HG03432 (cell line): ENCODE data around the gene GCSH.

ENCODE experiments used
- ATAC-seq: cut with Tn5 transposase; IDR thresholded peaks from one replicate; pipeline ENCODE4 v1.9.1; 2021; ENCODE audit warnings: mild to moderate bottlenecking, moderate library complexity; ENCODE audit not compliant: unreplicated experiment

The GCSH gene

DNA sequence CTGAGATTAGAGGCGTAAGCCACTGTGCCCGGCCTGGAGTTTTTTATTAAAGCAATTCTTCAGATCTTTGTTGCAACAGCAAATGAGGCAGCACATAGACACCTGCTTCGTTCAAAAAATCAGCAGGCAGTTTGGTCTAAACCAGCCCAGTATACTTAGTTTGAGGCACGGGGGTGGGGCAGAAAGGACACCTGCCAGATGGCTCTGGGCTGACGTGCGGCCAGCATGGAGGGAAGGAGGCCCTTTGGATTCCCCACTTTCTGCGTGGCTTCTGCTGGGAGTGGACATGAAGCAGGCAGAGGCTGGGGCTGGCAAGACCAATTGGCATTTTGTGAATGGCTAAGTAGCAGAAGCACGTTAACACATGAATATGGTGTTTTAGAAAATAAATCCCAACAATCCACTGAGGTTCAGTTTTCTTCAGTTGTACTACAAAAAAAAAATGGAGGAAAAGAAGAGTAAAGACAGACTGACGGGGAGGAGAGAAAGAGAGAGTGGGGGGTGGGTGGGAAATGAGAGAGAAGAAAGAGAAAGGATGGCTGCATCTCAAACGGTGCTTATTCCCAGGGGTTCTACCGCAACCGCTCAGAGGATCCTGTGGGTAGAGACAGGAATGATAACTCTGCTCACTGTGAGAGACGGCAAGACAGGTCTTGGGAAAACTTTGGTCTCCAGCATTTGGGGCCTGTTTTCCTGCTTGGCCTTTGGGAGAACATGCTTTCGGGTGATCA lies 35.5 kb downstream of the GCSH start:
- ATAC-seq = no peak

DNA sequence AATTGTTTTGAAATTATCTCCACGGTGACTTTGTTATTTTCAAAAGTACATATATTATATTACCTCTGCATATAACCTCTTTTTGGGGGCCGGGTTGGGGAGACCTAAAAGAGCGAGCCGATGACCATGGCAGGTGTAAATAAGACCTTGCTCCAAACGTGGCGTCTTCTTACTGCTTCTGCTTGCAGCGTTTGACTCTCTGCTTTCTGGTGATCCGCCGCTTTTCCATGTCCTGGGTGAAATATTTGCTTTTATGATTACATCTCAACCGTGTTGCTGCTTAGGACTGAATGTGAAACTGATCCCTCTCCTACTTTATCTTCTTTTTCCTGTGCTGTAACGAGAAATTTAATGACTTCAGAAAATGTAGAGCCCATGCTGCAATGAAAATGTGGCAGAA lies 42.4 kb downstream of the GCSH start:
- ATAC-seq = no peak

DNA sequence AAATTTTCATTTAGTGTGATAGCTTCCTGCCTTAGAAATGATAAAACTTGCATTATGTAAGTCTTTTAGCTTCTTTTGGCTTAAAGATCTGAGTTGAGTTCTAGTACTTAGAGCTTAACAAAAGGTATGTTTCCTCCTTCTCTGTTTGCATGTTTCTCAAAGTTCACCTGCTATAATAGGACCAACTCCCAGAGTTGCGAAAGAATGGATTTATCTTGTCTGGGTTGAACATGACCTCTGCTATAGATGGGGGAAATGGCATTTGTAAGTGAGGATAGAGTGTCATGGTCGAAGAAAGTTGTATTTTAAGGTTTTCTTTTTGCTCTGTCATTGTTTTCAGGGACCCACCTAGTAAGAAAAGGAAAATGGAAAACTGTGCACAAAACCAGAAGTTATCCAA lies 53.4 kb downstream of the GCSH start:
- ATAC-seq = no peak

DNA sequence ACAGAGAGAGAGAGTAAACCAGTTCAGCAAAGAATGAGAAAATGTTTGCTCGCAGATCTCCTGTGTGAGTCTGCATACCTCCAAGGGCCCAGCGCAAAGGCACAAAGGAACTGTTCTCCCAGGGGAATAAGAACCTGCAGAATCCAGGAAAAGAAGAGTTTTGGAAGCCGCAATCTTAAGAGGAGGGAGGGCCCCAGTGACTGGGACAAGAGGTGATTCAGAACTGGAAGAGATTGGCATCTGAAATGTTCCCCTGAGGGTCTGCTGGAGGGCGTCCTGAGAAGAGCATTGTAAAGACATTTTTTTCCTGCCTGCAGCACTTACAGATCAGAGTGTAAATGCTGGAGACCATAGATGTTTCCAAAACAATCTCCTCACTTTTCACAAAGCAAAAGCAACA lies 54.5 kb downstream of the GCSH start:
- no peak for ATAC-seq

DNA sequence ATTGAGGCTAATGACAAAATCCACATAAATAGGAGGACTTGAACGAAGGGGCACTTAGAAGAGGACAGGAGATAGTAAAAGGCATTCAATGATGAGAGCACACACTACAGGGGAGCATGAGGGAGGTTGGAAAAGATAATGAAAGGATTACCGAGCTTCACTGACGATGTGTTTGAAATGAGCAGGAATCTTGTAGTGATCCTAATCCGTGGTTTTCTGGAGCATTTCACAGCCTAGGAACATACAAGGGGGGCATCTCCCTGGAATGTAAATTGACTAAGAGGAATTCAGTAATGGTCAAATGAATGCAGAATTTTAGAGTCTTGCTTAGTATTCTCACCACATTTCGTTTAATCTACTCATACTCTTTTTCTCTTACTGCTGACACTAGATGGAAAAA lies 55.4 kb downstream of the GCSH start:
- no peak for ATAC-seq

DNA sequence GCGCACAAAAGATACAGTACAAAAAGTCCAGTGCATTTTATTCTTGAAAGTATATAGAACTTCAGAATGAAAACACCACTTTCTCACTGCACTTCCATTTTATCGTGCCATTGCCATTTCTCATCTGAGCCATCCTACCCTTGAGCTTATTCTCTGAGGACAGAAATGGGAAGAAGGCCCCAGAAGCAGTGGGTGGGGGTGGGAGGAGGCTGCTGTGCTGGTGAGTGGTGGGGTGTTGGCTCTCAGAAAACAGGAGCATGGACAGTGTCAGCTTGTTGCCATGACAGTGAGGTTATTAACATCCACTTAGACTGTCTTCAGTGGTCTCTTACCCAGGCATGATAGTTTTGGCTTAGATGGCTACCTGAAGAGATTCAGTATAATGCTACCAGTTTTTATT lies 56.1 kb downstream of the GCSH start:
- no peak for ATAC-seq

DNA sequence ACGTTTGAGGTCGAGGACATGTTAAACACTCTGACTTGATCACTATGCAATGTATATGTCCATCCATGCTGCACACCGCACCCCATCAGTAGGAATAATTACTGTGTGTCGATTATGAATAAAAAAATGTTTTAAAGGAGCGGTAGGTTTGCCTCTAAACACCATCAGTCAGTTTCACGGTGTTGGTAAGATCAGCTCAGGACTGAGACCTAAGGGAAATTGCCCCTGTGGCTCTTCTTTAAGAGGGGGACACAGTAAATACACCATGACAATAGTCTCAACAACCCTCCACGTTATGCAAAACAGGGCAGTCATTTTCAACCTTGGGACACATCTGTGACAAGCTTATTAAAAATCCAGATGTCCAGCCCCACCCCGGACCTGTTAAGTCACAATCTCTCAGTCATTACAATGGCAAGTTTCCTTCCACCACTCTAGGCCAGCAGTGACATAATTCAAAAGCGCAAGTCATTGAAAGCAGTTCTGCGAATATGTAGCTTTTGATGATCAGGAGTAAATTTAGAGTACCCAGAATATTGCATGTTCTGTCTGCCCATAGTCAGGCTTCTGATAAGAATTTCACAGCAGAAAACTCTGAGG lies 59.3 kb downstream of the GCSH start:
- no peak for ATAC-seq

DNA sequence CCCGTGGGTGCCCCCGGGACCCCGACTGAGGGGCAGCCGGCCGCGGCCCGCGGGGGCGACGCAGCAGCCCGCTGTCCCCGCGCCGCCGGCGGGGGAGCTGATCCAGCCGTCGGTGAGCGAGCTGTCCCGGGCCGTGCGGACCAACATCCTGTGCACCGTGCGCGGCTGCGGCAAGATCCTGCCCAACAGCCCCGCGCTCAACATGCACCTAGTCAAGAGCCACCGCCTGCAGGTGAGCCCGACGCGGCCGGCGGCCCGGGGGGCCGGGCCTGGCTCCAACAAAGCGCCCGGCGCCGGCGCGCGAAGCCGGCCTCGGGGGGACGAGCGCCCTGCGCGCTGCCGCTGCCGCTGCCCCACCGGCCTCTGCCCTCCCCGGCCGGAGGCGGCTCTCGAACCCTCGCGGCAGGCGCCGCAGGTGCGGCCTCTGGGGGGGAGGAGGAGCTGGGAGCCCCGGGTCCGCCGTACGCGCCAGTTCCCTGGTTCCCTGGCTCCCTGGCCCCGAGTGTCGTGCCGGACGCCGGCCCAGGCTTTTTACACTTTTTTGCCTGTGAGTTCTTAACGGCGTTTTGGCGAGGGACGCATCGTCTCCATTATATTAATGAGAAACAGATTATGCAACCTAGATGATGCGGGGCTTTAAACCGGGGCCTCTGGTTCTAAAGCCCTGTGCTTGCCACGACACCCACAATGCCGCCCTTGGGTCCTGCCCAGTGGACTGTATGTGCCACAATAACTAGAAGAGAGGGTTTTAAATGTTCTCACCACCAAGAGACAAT lies 60.0 kb downstream of the GCSH start:
- ATAC-seq = peak; percentile 60

DNA sequence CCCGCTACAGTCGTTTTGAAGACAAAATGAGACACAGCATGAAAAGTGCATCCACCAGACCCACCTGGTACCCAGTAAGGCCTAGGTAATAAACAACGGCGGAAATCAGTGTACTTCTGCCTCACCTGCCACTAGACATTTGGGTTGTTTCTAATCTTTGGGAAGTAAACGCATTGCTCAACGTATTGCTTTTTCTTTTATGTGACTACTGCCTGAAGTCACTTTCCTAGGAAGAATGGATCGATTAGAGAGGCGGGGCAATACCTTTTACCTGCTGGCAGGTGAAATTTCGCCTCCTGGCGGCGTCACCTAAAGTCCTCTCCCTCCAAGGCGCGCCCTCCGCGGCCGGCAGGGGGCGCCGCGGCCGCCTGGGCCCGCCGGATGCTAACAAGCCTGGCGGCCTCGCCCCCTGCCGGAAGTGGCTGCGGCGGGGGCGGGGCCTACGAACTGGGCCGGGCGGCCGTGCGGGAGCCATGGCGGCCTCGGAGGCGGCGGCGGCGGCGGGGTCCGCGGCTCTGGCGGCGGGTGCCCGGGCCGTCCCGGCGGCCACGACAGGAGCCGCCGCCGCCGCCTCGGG lies 60.7 kb downstream of the GCSH start, which contains the start of gene ATMIN:
Gene ATMIN, plus strand, starts transcription at position 445 of the 577 bp plus-strand sequence. Its CDS starts 29 bp downstream, at position 474.
- ATAC-seq = peak; percentile 93
